Astrocyte of the spinal cord (primary cell): Measurements from ENCODE around the gene FOXK1.

Source experiments
- DNase-seq: peaks from one replicate; pipeline ENCODE4 v3.0.0; 2011; ENCODE audit warnings: low read depth, low spot score
- H3K4me3 ChIP-seq: 2 replicates; pipeline ENCODE4 v1.5.1; 2011; ENCODE audit warnings: low read depth, mild to moderate bottlenecking, low read length, moderate library complexity
- in situ Hi-C: cut with HindIII; loops from 2 replicates; pipeline ENCODE4 v1.10.0; 2017; ENCODE audit warnings: low sequenced_read_pairs
- TF ChIP-seq, protein P1 (sequence below): IDR thresholded peaks from 2 replicates; pipeline ENCODE4 v1.5.1; 2012; ENCODE audit warnings: low read depth, mild to moderate bottlenecking, low read length, inconsistent platforms

The FOXK1 gene

DNA sequence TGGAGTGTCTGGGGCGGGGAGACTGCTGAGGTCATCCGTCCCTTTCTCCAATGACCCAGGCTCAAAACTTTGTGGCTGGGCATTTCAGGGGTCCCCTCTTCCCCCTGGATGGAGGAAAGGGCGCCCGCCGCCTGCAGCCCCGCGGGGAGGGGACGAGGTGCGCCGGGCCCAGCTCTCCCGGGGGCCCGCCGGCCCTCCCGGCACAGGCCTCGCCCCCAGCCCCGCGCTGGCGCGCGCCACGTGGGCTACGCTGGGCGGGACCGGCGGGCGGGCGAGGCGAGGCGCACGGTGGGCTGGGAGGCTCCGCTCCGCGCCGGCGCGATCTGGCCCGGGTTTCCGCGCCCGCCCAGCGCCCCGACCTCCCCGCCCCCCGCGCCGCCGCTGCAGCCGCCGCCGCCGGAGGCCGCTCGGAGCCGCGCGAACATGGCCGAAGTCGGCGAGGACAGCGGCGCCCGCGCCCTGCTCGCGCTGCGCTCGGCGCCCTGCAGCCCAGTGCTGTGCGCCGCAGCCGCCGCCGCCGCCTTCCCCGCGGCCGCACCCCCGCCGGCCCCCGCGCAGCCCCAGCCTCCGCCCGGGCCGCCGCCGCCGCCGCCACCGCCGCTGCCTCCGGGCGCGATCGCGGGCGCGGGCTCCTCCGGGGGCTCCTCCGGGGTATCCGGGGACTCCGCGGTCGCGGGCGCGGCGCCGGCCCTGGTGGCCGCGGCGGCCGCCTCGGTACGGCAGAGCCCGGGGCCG, at the start of gene FOXK1:
Gene FOXK1, plus strand, starts transcription at position 410 of the 735 bp plus-strand sequence. Its CDS starts 14 bp downstream, at position 424.
- H3K4me3 ChIP-seq = peak within 1 kb of the TSS; percentile 93
- DNase-seq = peak; percentile 59
- in situ Hi-C loops = no loop called here
- TF ChIP-seq, protein P1, sequence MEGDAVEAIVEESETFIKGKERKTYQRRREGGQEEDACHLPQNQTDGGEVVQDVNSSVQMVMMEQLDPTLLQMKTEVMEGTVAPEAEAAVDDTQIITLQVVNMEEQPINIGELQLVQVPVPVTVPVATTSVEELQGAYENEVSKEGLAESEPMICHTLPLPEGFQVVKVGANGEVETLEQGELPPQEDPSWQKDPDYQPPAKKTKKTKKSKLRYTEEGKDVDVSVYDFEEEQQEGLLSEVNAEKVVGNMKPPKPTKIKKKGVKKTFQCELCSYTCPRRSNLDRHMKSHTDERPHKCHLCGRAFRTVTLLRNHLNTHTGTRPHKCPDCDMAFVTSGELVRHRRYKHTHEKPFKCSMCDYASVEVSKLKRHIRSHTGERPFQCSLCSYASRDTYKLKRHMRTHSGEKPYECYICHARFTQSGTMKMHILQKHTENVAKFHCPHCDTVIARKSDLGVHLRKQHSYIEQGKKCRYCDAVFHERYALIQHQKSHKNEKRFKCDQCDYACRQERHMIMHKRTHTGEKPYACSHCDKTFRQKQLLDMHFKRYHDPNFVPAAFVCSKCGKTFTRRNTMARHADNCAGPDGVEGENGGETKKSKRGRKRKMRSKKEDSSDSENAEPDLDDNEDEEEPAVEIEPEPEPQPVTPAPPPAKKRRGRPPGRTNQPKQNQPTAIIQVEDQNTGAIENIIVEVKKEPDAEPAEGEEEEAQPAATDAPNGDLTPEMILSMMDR = no peak

- no peak overlapping the region for H3K4me3 ChIP-seq
- DNase-seq = peak; percentile 44
- in situ Hi-C loops = no loop called here
- TF ChIP-seq, protein P1 = no peak
Measured at GRCh38 chr7:4633012-4633411, 49.1 kb upstream of the FOXK1 start.

- no peak for DNase-seq
- in situ Hi-C loops = no loop called here
Measured at GRCh38 chr7:4634166-4634565, 47.9 kb upstream of the FOXK1 start.

DNA sequence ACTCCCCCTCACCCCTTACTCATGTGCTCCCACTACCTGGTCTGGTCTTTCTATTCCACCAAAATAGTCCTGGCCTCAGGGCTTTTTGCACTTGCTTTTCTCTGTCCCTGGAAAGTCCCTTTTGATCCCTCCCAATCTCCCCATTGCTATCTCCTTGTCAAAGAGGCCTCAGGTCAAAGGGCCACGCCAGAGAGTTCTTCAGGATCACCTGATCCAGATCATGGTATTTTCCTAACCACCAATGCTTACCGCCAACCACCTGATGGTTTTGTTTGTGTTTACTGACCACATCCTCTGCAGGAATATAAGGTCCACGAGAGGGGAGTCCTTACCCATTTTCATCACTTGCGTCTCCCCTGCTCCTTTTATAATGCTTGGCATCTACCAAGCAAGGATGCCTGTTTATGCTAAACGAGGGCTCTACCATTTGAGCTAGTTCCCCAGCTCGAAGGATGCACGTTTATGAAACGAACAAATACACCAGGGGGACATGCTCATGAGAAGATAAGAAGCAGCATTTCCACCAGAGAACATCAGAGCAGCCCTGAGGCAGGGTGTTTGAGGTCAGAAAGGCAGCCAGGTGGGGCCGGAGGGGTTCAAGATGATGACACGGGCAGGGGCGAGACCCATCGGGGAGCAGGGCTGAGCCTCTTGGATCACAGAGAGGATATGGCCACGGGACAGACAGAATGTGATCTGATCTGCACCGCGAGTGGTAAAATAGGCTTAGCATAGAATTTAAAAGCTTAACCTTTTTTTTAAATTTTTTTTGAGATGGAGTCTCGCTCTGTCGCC, 43.1 kb upstream of the FOXK1 start:
- TF ChIP-seq, protein P1 = no peak
- no peak overlapping the region for H3K4me3 ChIP-seq
- in situ Hi-C loops = no loop called here
- DNase-seq = no peak

More at GRCh38 chr7:4634166-4634565, 47.9 kb upstream of the FOXK1 start:
- H3K4me3 ChIP-seq = no peak overlapping the region
- TF ChIP-seq, protein P1 = no peak

DNA sequence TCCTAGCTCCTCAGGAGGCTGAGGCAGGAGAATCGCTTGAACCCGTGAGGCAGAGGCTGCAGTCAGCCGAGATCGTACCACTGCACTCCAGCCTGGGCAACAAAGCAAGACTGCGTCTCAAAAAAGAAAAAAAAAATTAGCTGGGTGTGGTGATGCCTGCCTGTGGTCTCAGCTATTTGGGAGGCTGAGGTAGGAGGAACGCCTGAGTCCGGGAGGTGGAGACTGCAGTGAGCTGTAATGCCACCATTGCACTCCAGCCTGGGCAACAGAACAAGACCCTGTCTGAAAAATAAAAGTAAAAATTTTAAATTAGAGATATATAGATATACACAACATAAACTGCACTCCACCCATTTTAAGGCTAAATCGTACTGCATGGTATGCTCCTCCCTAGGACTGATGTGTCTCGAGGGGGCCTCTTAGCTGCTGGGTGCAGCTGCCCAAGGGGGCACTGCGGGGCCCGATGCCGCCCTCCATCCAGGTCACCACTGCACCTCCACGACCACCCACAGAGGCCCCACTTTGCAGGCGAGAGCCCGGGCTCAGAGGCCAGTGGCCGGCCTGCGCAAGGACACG, 40.9 kb upstream of the FOXK1 start:
- TF ChIP-seq, protein P1 = no peak
- DNase-seq = no peak
- in situ Hi-C loops = no loop called here
- H3K4me3 ChIP-seq = peak overlapping the region; percentile 47

- in situ Hi-C loops = no loop called here
Measured at GRCh38 chr7:4641667-4642467, 40.2 kb upstream of the FOXK1 start.

More at GRCh38 chr7:4641667-4642467, 40.2 kb upstream of the FOXK1 start:
- TF ChIP-seq, protein P1 = no peak
- peak; percentile 94 for DNase-seq
- peak overlapping the region; percentile 51 for H3K4me3 ChIP-seq
